ENCODE results near the gene CFAP45. TPM values are rescaled to one million over a fixed set of nuclear protein-coding genes. Genes with fewer than 3 reads are reported as not detected.

CFAP45 gene
- total RNA-seq, 1 donor from 2014 or later, result 1.9 TPM

DNA sequence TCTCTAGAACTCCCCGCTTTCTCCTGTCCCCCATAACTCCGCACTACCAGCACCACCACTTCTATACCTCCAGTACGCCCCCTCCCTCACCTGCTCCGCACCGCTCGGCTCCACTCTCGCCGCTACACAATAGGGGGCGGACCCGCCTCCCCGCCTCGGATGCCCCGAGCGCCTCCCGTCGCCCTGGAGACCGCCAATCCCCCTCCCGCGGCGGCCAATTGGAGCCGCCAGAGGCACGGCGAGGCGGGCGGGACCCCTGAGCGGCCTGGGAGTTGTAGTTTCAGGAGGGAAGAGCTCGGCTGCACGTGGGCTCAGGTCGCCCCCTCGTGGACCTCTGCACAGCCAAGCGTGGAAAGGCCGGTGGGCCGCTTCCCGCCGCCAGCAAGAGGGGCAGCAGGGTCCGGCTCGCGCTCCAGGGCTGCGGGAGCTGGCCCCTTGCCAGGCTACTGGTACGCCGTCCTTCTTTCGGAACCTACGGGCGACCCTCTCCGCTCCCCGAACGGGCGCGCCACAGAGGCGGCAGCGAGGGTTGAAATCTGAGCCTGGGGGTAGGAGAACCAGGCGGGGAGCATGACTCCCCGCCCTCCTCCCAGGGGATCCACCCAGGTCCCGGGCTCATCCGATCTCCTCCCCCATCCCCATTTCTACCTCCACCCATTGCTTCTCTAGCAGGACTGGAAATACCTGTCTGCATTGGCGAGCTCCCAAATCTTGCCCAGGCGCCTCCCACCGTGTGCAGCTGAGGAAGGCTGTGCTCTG, 45.7 kb upstream of the CFAP45 start, which contains the start of gene IGSF9:
IGSF9 (minus strand) TSS at position 131 of the 759 bp plus-strand sequence. CDS start 2,159 bp downstream, outside the sequence.
- H3K9me3 ChIP-seq, result no peaks in the 10 kb centered on the region
- peaks cover 11% of the 10 kb centered on the region for H3K4me1 ChIP-seq
- H3K36me3 ChIP-seq, result no peaks in the 10 kb centered on the region
- H3K4me3 ChIP-seq, result peak within 1 kb of the TSS; percentile 53
- peak within 1 kb of the TSS; percentile 17 for H3K27ac ChIP-seq
- ATAC-seq, result peak; percentile 86
- H3K27me3 ChIP-seq, result peaks cover 8% of the 10 kb centered on the region
- TF ChIP-seq, protein P1, sequence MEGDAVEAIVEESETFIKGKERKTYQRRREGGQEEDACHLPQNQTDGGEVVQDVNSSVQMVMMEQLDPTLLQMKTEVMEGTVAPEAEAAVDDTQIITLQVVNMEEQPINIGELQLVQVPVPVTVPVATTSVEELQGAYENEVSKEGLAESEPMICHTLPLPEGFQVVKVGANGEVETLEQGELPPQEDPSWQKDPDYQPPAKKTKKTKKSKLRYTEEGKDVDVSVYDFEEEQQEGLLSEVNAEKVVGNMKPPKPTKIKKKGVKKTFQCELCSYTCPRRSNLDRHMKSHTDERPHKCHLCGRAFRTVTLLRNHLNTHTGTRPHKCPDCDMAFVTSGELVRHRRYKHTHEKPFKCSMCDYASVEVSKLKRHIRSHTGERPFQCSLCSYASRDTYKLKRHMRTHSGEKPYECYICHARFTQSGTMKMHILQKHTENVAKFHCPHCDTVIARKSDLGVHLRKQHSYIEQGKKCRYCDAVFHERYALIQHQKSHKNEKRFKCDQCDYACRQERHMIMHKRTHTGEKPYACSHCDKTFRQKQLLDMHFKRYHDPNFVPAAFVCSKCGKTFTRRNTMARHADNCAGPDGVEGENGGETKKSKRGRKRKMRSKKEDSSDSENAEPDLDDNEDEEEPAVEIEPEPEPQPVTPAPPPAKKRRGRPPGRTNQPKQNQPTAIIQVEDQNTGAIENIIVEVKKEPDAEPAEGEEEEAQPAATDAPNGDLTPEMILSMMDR (IDR thresholded peaks at IDR 0.05), result peak; percentile 55
- intact Hi-C loops (cut with DNase I), result no loop called here
- DNase-seq, result peak; percentile 88

DNA sequence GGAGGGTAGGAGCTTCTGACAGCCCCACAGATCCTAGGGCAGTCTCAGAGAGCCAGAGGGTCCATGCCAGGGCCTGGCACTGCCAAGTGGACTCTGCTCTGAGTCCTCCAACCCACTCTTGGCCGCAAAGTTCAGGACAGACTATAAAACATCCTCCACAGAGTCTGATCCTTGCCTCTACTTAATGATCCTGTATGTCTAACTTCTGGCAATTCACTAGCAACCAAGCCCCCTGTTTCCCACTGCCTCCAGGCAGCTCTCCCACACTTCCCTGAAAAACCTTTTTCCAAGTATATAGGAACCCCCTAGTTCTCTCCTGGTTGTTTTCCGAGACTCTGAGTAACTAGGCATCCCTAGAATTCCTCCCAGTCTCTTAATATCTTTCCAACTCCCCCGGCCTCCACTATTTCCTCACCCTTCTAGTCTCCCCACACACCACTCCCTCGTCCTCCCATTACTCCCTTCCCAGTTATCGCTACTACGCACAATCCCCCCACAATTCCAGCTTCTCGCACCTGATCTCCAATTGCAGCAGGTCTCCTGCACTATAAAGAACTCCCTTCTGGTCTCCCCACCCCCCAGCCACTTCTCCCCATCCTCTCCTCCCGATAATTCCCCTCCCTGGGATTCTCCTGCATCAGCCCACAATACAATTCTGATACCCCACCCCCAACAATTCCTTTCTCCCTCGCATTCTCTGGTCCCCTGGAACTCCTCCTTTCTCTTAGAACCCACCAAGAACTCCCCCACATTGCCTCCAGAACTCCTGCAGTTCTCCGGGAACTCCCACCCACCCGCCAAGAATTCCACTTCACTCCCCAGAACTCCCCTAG, 44.9 kb upstream of the CFAP45 start:
- Histone ChIP-seq H3K36me3 (no peaks in the 10 kb centered on the region), H3K27me3 (peaks cover 8% of the 10 kb centered on the region), H3K9me3 (no peaks in the 10 kb centered on the region), H3K27ac (no peak overlapping the region), H3K4me1 (peaks cover 11% of the 10 kb centered on the region), H3K4me3 (peak overlapping the region; percentile 53)
- TF ChIP-seq, protein P1 (IDR thresholded peaks at IDR 0.05), result no peak
- no peak for ATAC-seq
- intact Hi-C loops (cut with DNase I), result no loop called here
- DNase-seq, result no peak

DNA sequence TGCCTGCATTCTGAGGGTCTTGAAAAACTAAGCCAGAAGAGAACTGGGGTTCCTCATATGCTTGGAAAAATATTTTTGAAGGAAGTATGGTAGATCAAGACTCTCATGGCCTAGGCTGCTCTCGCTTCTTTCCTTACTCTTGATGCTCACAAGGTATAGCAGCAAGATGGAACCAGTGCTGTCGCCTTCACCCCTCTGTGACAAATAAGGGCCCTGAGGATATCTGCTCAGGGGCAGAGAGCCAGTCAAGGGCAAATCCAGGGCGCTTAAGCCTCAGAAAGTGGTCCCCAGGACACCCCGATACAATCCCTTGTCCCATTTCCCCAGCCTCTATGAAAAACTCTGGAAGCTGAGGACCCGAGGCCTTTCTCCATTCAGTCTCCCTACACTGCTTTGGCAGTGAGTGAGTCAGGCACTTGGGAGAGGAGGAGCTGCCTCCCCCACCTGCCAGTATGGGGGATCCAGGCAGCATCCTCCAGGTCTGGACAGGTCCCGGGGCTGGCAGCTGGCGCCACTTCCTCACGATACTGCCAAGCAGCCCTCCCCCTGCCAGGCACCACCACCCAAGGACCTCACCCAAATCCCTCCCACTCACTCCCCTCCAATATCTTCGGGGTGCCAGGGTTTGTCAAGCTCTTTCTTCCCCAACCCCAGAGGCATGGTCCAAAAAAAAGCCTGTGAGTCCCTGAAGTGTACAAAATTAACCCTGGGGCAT, 44.1 kb upstream of the CFAP45 start:
- Histone ChIP-seq H3K9me3 (no peaks in the 10 kb centered on the region), H3K27ac (no peak overlapping the region), H3K27me3 (peaks cover 8% of the 10 kb centered on the region), H3K4me1 (peaks cover 11% of the 10 kb centered on the region), H3K4me3 (no peak overlapping the region), H3K36me3 (no peaks in the 10 kb centered on the region)
- intact Hi-C loops (cut with DNase I), result no loop called here
- ATAC-seq, result no peak
- peak; percentile 3 for DNase-seq
- TF ChIP-seq, protein P1 (IDR thresholded peaks at IDR 0.05), result no peak

DNA sequence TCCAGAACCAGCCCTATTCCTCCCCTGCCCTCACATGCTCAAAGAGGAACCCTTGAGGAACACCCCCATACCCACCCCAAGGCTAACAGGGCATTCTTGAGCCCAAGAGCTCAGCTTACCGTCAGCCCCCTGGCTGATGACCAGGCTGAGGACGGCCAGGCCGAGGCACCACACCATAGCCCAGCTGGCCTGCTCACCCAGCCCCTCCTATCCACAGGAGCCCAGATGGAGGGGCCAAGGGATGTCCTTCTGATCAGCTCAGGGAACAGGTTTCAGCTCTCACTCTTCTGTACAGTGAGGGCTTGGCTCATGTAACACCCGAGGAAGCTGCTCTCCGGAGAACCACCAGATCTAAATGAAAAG, 43.3 kb upstream of the CFAP45 start:
- intact Hi-C loops (cut with DNase I), result no loop called here
- Histone ChIP-seq H3K4me1 (peaks cover 11% of the 10 kb centered on the region), H3K9me3 (no peaks in the 10 kb centered on the region), H3K36me3 (no peaks in the 10 kb centered on the region), H3K27ac (no peak overlapping the region), H3K27me3 (peaks cover 8% of the 10 kb centered on the region), H3K4me3 (no peak overlapping the region)
- TF ChIP-seq, protein P1 (IDR thresholded peaks at IDR 0.05), result no peak
- peak; percentile 26 for DNase-seq
- ATAC-seq, result no peak

DNA sequence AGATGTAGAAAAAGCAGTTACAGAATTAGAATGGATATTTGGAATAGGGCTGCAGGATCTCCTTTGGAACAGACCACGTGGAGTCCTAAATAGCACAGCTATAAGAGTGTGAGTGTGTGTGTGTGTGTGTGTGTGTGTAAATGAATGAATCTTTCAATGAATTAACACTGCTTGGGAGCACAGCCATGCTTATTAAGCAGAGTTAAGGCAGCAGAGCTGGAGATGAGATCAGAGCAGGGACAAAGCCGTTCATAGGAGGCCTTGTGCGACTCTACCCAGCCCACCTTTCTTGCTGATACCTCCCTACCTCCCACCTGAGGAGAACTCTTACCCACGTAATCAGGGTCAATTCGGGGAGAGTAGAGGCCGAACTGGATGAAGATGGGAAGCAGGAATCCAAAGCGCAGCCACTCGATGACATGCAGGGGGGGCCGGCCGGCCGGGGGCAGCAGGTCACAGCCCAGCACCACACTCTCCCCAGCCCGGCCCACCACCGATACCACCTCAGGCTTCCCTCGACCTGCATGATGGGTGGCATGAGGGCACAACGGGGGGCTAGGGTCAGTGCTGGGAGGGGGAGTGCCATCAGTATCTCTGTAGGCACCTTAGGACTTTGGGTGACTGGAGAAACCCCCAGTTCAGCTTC, 42.8 kb upstream of the CFAP45 start:
- intact Hi-C loops (cut with DNase I), result no loop called here
- DNase-seq, result peak; percentile 48
- TF ChIP-seq, protein P1 (IDR thresholded peaks at IDR 0.05), result no peak

More for the DNA sequence above, 42.8 kb upstream of the CFAP45 start:
- H3K4me3 ChIP-seq, result no peak overlapping the region
- H3K27me3 ChIP-seq, result peaks cover 8% of the 10 kb centered on the region
- no peaks in the 10 kb centered on the region for H3K36me3 ChIP-seq
- no peaks in the 10 kb centered on the region for H3K9me3 ChIP-seq
- no peak for ATAC-seq
- no peak overlapping the region for H3K27ac ChIP-seq
- H3K4me1 ChIP-seq, result peaks cover 11% of the 10 kb centered on the region

Measured in upper lobe of right lung (tissue), 1 donor.